SU-DHL-6 (cell line): ENCODE results near the gene GPR107.

ENCODE experiments used
- H2AFZ ChIP-seq: fragments of 200-600 bp; sonication (generic); 2 replicates; pipeline ENCODE4 v1.6.1; 2014; ENCODE audit warnings: low read depth, mild to moderate bottlenecking, moderate library complexity, mixed read lengths, antibody characterized with exemption, low read length; ENCODE audit not compliant: severe bottlenecking
- H3F3A ChIP-seq: fragments of 200-600 bp; shearing (Covaris generic); 2 replicates; pipeline ENCODE4 v1.6.0; 2016; ENCODE audit warnings: antibody characterized with exemption, mild to moderate bottlenecking; ENCODE audit not compliant: insufficient read depth
- H3K27ac ChIP-seq: fragments of 200-600 bp; sonication (generic); 2 replicates; pipeline ENCODE4 v1.5.1; 2016; ENCODE audit warnings: low read depth, mild to moderate bottlenecking, low read length, moderate library complexity, mixed read lengths
- H3K27me3 ChIP-seq: fragments of 200-600 bp; sonication (generic), shearing (Covaris generic); 2 replicates; pipeline ENCODE4 v1.6.0; 2014; ENCODE audit warnings: mild to moderate bottlenecking, low read length
- H3K36me3 ChIP-seq: fragments of 200-600 bp; sonication (generic); 2 replicates; pipeline ENCODE4 v1.6.1; 2014; ENCODE audit warnings: mild to moderate bottlenecking, low read length, mixed read lengths
- H3K4me2 ChIP-seq: fragments of 300-600, 200-600 bp; shearing (Covaris generic), sonication (generic); 2 replicates; pipeline ENCODE4 v1.6.0; 2014; ENCODE audit warnings: low read length, low read depth, mild to moderate bottlenecking; ENCODE audit not compliant: poor library complexity, severe bottlenecking
- H3K4me3 ChIP-seq: fragments of 200-600 bp; sonication (generic); 2 replicates; pipeline ENCODE4 v1.5.1; 2014; ENCODE audit warnings: antibody characterized with exemption, low read length, mild to moderate bottlenecking, mixed read lengths; ENCODE audit not compliant: insufficient read depth, poor library complexity, severe bottlenecking
- H3K79me2 ChIP-seq: fragments of 200-600 bp; sonication (generic); 2 replicates; pipeline ENCODE4 v1.6.1; 2014; ENCODE audit warnings: mild to moderate bottlenecking, low read length, moderate library complexity; ENCODE audit not compliant: insufficient read depth
- H3K9ac ChIP-seq: fragments of 200-600 bp; sonication (generic); 2 replicates; pipeline ENCODE4 v1.7.0; 2014; ENCODE audit warnings: mild to moderate bottlenecking, low read length
- H3K9me2 ChIP-seq: fragments of 200-600 bp; sonication (generic); replicated peaks from 2 replicates; pipeline ENCODE4 v1.6.1; 2014; ENCODE audit warnings: low read length; ENCODE audit not compliant: insufficient read depth
- H3K9me3 ChIP-seq: fragments of 200-600 bp; sonication (generic); 2 replicates; pipeline ENCODE4 v1.6.1; 2014; ENCODE audit warnings: low read length, mixed read lengths; ENCODE audit not compliant: insufficient read depth
- H4K20me1 ChIP-seq: fragments of 200-600 bp; sonication (generic); 2 replicates; pipeline ENCODE4 v1.6.1; 2014; ENCODE audit warnings: low read depth, mild to moderate bottlenecking, antibody characterized with exemption, low read length, moderate library complexity, mixed read lengths
- EZH2phosphoT487 ChIP-seq: fragments of 200-600 bp; sonication (generic), shearing (Covaris generic); conservative IDR thresholded peaks from 2 replicates; pipeline ENCODE4 v1.6.1; 2018; ENCODE audit warnings: mild to moderate bottlenecking, antibody characterized with exemption, low read length, moderate library complexity, mixed read lengths
- TF ChIP-seq, protein P1 (sequence below): fragments of 200-600 bp; sonication (generic); IDR thresholded peaks from one replicate; pipeline ENCODE4 v1.5.1; 2017; ENCODE audit warnings: antibody characterized with exemption, mild to moderate bottlenecking, low read length, moderate library complexity; ENCODE audit not compliant: insufficient read depth, poor library complexity, severe bottlenecking

The GPR107 gene

DNA sequence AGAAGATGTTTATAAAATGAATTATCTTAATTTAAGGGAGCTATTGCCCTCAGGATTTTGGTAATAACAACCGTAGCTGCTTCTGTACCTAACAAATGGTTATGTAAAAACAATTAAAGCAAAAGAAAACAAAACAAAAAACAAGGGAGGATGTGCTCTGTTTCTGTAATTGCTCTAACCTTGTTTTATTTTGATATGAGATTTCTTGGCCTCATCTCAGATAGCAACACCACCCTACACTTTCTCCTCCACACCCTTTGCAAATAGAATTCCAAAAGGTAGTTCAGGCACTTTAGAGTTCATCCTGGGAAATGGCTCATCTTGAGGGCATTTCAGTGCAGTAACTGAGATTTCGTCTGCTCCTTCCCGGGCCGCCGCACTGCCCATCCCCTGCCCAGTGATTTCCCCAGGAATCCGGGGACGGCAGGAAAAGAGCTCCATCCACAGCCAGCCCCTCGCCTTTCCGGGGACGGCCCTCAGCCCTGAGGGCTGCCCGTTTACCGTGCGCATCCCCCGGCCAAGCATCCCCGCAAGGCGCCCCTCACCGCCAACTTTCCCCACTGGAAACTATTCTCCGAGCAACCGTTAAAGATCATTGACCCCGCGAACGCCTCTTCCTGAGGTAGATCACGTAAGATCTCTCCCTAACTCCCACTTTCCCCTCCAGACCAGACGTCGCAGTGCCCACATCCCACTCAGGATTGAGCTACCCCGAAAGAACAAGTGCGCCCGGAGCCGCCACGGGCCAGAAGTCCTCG lies 11.9 kb upstream of the GPR107 start:
- H4K20me1 ChIP-seq = no peaks in the 10 kb centered on the region
- no peaks in the 10 kb centered on the region for H3K36me3 ChIP-seq
- H3K4me2 ChIP-seq = peak overlapping the region; percentile 94
- peaks cover 58% of the 10 kb centered on the region for H3F3A ChIP-seq
- H3K9me2 ChIP-seq = no peaks in the 10 kb centered on the region
- H3K4me3 ChIP-seq = peak overlapping the region; percentile 88
- no peaks in the 10 kb centered on the region for H3K27me3 ChIP-seq
- H3K79me2 ChIP-seq = peaks cover 65% of the 10 kb centered on the region
- H3K9me3 ChIP-seq = no peaks in the 10 kb centered on the region
- peak overlapping the region; percentile 96 for H3K9ac ChIP-seq
- no peak for TF ChIP-seq EZH2phosphoT487
- TF ChIP-seq, protein P1, sequence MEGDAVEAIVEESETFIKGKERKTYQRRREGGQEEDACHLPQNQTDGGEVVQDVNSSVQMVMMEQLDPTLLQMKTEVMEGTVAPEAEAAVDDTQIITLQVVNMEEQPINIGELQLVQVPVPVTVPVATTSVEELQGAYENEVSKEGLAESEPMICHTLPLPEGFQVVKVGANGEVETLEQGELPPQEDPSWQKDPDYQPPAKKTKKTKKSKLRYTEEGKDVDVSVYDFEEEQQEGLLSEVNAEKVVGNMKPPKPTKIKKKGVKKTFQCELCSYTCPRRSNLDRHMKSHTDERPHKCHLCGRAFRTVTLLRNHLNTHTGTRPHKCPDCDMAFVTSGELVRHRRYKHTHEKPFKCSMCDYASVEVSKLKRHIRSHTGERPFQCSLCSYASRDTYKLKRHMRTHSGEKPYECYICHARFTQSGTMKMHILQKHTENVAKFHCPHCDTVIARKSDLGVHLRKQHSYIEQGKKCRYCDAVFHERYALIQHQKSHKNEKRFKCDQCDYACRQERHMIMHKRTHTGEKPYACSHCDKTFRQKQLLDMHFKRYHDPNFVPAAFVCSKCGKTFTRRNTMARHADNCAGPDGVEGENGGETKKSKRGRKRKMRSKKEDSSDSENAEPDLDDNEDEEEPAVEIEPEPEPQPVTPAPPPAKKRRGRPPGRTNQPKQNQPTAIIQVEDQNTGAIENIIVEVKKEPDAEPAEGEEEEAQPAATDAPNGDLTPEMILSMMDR = no peak
- H2AFZ ChIP-seq = no peak overlapping the region
- peak overlapping the region; percentile 99 for H3K27ac ChIP-seq

GRCh38 chr9:130042406-130042884 lies 11.3 kb upstream of the GPR107 start:
- Histone ChIP-seq H3K27ac (peak overlapping the region; percentile 99), H3K9me3 (no peaks in the 10 kb centered on the region), H3F3A (peaks cover 57% of the 10 kb centered on the region), H3K79me2 (peaks cover 59% of the 10 kb centered on the region), H3K36me3 (no peaks in the 10 kb centered on the region), H3K9ac (peak overlapping the region; percentile 96), H4K20me1 (no peaks in the 10 kb centered on the region), H3K27me3 (no peaks in the 10 kb centered on the region), H2AFZ (no peak overlapping the region), H3K4me2 (peak overlapping the region; percentile 94), H3K9me2 (no peaks in the 10 kb centered on the region), H3K4me3 (peak overlapping the region; percentile 88)
- TF ChIP-seq, protein P1 = no peak
- no peak for TF ChIP-seq EZH2phosphoT487

- Histone ChIP-seq H4K20me1 (no peaks in the 10 kb centered on the region), H3K27ac (peak within 1 kb of the TSS; percentile 99), H3K9me3 (no peaks in the 10 kb centered on the region), H3F3A (peaks cover 58% of the 10 kb centered on the region), H3K79me2 (peaks cover 53% of the 10 kb centered on the region), H2AFZ (peak within 1 kb of the TSS; percentile 45), H3K27me3 (no peaks in the 10 kb centered on the region), H3K36me3 (no peaks in the 10 kb centered on the region), H3K9me2 (no peaks in the 10 kb centered on the region), H3K9ac (peak within 1 kb of the TSS; percentile 96), H3K4me3 (peak within 1 kb of the TSS; percentile 88), H3K4me2 (peak within 1 kb of the TSS; percentile 94)
- no peak for TF ChIP-seq EZH2phosphoT487
- TF ChIP-seq, protein P1 = no peak
Measured at GRCh38 chr9:130042885-130043653, 10.6 kb upstream of the GPR107 start, which contains the start of gene FNBP1. Gene FNBP1, minus strand, starts transcription at chr9:130043189. Its CDS starts 214 bp downstream, at chr9:130042975.
